Measurements from ENCODE around the gene SLC8A1.

DNA sequence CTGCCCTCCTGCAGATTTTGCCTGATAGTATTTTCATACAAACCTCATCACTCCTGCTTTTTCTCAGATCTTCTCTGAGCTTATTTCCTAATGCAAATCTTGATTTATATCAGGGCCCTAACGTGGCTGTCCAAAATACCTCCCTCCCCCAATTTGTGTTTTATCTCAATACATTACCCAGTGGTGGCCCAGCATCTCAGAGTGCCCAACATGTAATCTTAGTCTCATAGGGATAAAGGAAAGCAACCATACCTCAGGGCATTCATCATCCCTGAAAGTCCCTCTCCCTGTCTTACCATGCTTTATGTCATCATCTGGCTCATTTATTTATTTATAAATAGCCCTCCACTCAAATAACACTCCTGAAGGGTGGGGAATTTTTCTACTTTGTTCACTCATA, 135.3 kb downstream of the SLC8A1 start:
- TF ChIP-seq, protein P1, sequence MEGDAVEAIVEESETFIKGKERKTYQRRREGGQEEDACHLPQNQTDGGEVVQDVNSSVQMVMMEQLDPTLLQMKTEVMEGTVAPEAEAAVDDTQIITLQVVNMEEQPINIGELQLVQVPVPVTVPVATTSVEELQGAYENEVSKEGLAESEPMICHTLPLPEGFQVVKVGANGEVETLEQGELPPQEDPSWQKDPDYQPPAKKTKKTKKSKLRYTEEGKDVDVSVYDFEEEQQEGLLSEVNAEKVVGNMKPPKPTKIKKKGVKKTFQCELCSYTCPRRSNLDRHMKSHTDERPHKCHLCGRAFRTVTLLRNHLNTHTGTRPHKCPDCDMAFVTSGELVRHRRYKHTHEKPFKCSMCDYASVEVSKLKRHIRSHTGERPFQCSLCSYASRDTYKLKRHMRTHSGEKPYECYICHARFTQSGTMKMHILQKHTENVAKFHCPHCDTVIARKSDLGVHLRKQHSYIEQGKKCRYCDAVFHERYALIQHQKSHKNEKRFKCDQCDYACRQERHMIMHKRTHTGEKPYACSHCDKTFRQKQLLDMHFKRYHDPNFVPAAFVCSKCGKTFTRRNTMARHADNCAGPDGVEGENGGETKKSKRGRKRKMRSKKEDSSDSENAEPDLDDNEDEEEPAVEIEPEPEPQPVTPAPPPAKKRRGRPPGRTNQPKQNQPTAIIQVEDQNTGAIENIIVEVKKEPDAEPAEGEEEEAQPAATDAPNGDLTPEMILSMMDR (IDR thresholded peaks at IDR 0.05): no peak
- no peak for TF ChIP-seq POLR2AphosphoS5 (IDR thresholded peaks at IDR 0.05)

Data from breast epithelium (tissue), 3 donors.